HG03378 (cell line): Measurements from ENCODE around the gene CACNB2.
"Not testable (repeated sequence)": the region's sequence is repeated elsewhere in the genome, so short reads cannot be mapped to it uniquely, and the experiment has no call there.

Source experiments
- ATAC-seq: cut with Tn5 transposase; IDR thresholded peaks from one replicate; pipeline ENCODE4 v1.9.1; 2021; ENCODE audit warnings: mild to moderate bottlenecking, moderate library complexity; ENCODE audit not compliant: unreplicated experiment

Gene CACNB2

GRCh38 chr10:18438361-18439126, 298.3 kb downstream of the CACNB2 start:
- no peak for ATAC-seq

GRCh38 chr10:18439601-18440000, 299.4 kb downstream of the CACNB2 start:
- no peak for ATAC-seq

GRCh38 chr10:18445635-18446034, 305.4 kb downstream of the CACNB2 start:
- ATAC-seq, result not testable (repeated sequence)

GRCh38 chr10:18446205-18446604, 306.0 kb downstream of the CACNB2 start:
- ATAC-seq, result no peak

- ATAC-seq, result peak; percentile 31
These were observed 309.4 kb downstream of the CACNB2 start for GRCh38 chr10:18449611-18450026.

- ATAC-seq, result peak; percentile 57
These were observed 310.1 kb downstream of the CACNB2 start for GRCh38 chr10:18450298-18450697.

GRCh38 chr10:18455086-18455884, 315.1 kb downstream of the CACNB2 start:
- ATAC-seq, result no peak

- peak; percentile 99 for ATAC-seq
These were observed 316.8 kb downstream of the CACNB2 start for GRCh38 chr10:18456984-18457383.

- ATAC-seq, result no peak
These were observed 319.8 kb downstream of the CACNB2 start for GRCh38 chr10:18460032-18460431.

- ATAC-seq, result no peak
These were observed 323.5 kb downstream of the CACNB2 start for GRCh38 chr10:18463673-18464211.

- no peak for ATAC-seq
These were observed 328.9 kb downstream of the CACNB2 start for GRCh38 chr10:18469125-18469524.

GRCh38 chr10:18472977-18473376, 332.8 kb downstream of the CACNB2 start:
- ATAC-seq, result no peak

- no peak for ATAC-seq
These were observed 333.3 kb downstream of the CACNB2 start for GRCh38 chr10:18473424-18474117.

- ATAC-seq, result no peak
These were observed 333.9 kb downstream of the CACNB2 start for GRCh38 chr10:18474118-18474455.

GRCh38 chr10:18476076-18476647, 335.9 kb downstream of the CACNB2 start:
- no peak for ATAC-seq

GRCh38 chr10:18478354-18478753, 338.1 kb downstream of the CACNB2 start:
- ATAC-seq, result no peak

- ATAC-seq, result no peak
These were observed 339.3 kb downstream of the CACNB2 start for GRCh38 chr10:18479502-18479901.

- no peak for ATAC-seq
These were observed 343.4 kb downstream of the CACNB2 start for GRCh38 chr10:18483516-18484186.

- ATAC-seq, result no peak
These were observed 346.2 kb downstream of the CACNB2 start for GRCh38 chr10:18486438-18486837.

- no peak for ATAC-seq
These were observed 350.5 kb downstream of the CACNB2 start for GRCh38 chr10:18490755-18491154.
